GM12878 (cell line): Measurements from ENCODE around the gene ATP8A1. TPM values are rescaled to one million over a fixed set of nuclear protein-coding genes. Genes with fewer than 3 reads are reported as not detected.

Experiments used
- ATAC-seq: fragments of 200-7000 bp; cut with Tn5 transposase; 3 replicates; pipeline ENCODE4 v1.9.1; 2020; ENCODE audit warnings: mild to moderate bottlenecking, moderate library complexity
- BruUV-seq: library from RNA; stranded (reverse); fragments of 400-500 nt; replicated peaks from 2 replicates; lab custom pipeline; 2021; lab: Mats Ljungman, UMichigan
- CTCF ChIA-PET: fragments of 300-600 bp; sonication (Branson Sonifier 250); formaldehyde crosslinking; extraction: SDS; loops from one replicate; lab custom pipeline; 2021; ENCODE audit warnings: inconsistent platforms; lab: Yijun Ruan, JAX
- POLR2A ChIA-PET: fragments of 350-600 bp; formaldehyde crosslinking; extraction: SDS; loops from one replicate; lab custom pipeline; 2021; ENCODE audit warnings: inconsistent platforms; lab: Charles Lee
- RAD21 ChIA-PET: fragments of 300-600 bp; sonication (Branson Sonifier 250); formaldehyde crosslinking; loops from one replicate; lab custom pipeline; 2023; ENCODE audit warnings: antibody characterized with exemption; ENCODE audit not compliant: unreplicated experiment; lab: Charles Lee
- SMC1A ChIA-PET: fragments of 300-600 bp; sonication (Branson Sonifier 250); formaldehyde crosslinking; loops from one replicate; lab custom pipeline; 2023; ENCODE audit not compliant: unreplicated experiment, uncharacterized antibody; lab: Charles Lee
- DNase-seq: peaks from one replicate; pipeline ENCODE4 v3.0.0-alpha.2; 2011; ENCODE audit warnings: low read depth, low spot score
- FAIRE-seq: peaks from 3 replicates; lab custom pipeline; 2011; peaks lifted over from hg19 to GRCh38; lab: Jason Lieb, UNC
- H2AFZ ChIP-seq: 2 replicates; pipeline ENCODE4 v1.6.0; 2011; ENCODE audit warnings: low read depth, low read length, control low read depth; ENCODE audit not compliant: control insufficient read depth
- H3K27ac ChIP-seq: 2 replicates; pipeline ENCODE4 v1.5.1; 2011; ENCODE audit warnings: control low read depth; ENCODE audit not compliant: control insufficient read depth, insufficient read depth
- H3K27me3 ChIP-seq, 2 experiments: replicated peaks in 1 of 2; 2 replicates each; pipeline versions ENCODE4 v1.6.0 to v1.6.1; 2011; ENCODE audit warnings: low read length in 1 of 2; ENCODE audit not compliant: control insufficient read depth in 2 of 2, insufficient read depth in 2 of 2
- H3K36me3 ChIP-seq, 2 experiments: 2 replicates each; pipeline ENCODE4 v1.5.1; 2011; ENCODE audit warnings: low read length in 1 of 2; ENCODE audit not compliant: control insufficient read depth in 2 of 2, insufficient read depth in 2 of 2
- H3K4me1 ChIP-seq: 2 replicates; pipeline ENCODE4 v1.6.1; 2011; ENCODE audit warnings: mild to moderate bottlenecking, low read length, moderate library complexity, mixed read lengths; ENCODE audit not compliant: control insufficient read depth, insufficient read depth
- H3K4me2 ChIP-seq: 2 replicates; pipeline ENCODE4 v1.6.0; 2011; ENCODE audit warnings: control low read depth; ENCODE audit not compliant: control insufficient read depth, insufficient read depth
- H3K4me3 ChIP-seq: fragments of 200-600 bp; sonication (generic); 2 replicates; pipeline ENCODE4 v1.5.1; 2016
- H3K79me2 ChIP-seq: 2 replicates; pipeline ENCODE4 v1.6.0; 2011; ENCODE audit warnings: low read length; ENCODE audit not compliant: control insufficient read depth, insufficient read depth
- H3K9ac ChIP-seq: 2 replicates; pipeline ENCODE4 v1.8.0; 2011; ENCODE audit warnings: low read length, control low read depth, mixed read lengths; ENCODE audit not compliant: control insufficient read depth, insufficient read depth
- H3K9me3 ChIP-seq: replicated peaks from 3 replicates; pipeline ENCODE4 v1.5.1; 2011; ENCODE audit warnings: mild to moderate bottlenecking, low read length; ENCODE audit not compliant: control insufficient read depth, insufficient read depth
- H4K20me1 ChIP-seq: 2 replicates; pipeline ENCODE4 v1.6.0; 2011; ENCODE audit not compliant: control insufficient read depth, insufficient read depth
- ATF3 ChIP-seq: IDR thresholded peaks from 2 replicates; pipeline ENCODE4 v1.6.1; 2011; ENCODE audit warnings: low read depth, mild to moderate bottlenecking, low read length, moderate library complexity, borderline replicate concordance; ENCODE audit errors: extremely low read depth
- CBX5 ChIP-seq: sonication (generic); IDR thresholded peaks from 2 replicates; pipeline ENCODE4 v1.6.1; 2016; ENCODE audit warnings: low read depth, moderate library complexity, mild to moderate bottlenecking, inconsistent platforms
- CTCF ChIP-seq, 3 experiments: IDR thresholded peaks in 2 of 3; conservative IDR thresholded peaks in 1 of 3; 2 replicates each; pipeline ENCODE4 v1.5.1; 2011; ENCODE audit warnings: low read depth in 3 of 3, low read length in 3 of 3, mild to moderate bottlenecking in 3 of 3, control low read depth in 2 of 3, moderate library complexity in 2 of 3, inconsistent platforms in 1 of 3, mixed read lengths in 1 of 3; ENCODE audit not compliant: control insufficient read depth in 2 of 3, insufficient read depth in 1 of 3; ENCODE audit errors: extremely low read depth in 1 of 3
- CUX1 ChIP-seq: IDR thresholded peaks from 2 replicates; pipeline ENCODE4 v1.6.1; 2012; ENCODE audit warnings: improper control_type of control experiment, low read depth, low read length; ENCODE audit not compliant: insufficient replicate concordance
- EP300 ChIP-seq, 2 experiments: fragments of 150-350 bp in 1 of 2; IDR thresholded peaks; 2 replicates each; pipeline ENCODE4 v1.6.1; 2011 to 2012; ENCODE audit warnings: low read depth in 2 of 2, low read length in 2 of 2, borderline replicate concordance in 1 of 2, improper control_type of control experiment in 1 of 2, inconsistent platforms in 1 of 2; ENCODE audit not compliant: control insufficient read depth in 1 of 2
- ESRRA ChIP-seq: IDR thresholded peaks from 2 replicates; pipeline ENCODE4 v1.6.1; 2012; ENCODE audit warnings: mild to moderate bottlenecking, low read length, improper control_type of control experiment
- PBX3 ChIP-seq: IDR thresholded peaks from 2 replicates; pipeline ENCODE4 v1.6.1; 2011; ENCODE audit warnings: mild to moderate bottlenecking, low read depth, low read length, moderate library complexity; ENCODE audit not compliant: insufficient replicate concordance
- RFX5 ChIP-seq: IDR thresholded peaks from 2 replicates; pipeline ENCODE4 v1.6.1; 2011; ENCODE audit warnings: low read depth, low read length, improper control_type of control experiment
- SKIL ChIP-seq: fragments of 450-650 bp; IDR thresholded peaks from 2 replicates; pipeline ENCODE4 v1.6.1; 2017; ENCODE audit warnings: mild to moderate bottlenecking, low read depth, inconsistent platforms; ENCODE audit not compliant: poor library complexity, severe bottlenecking
- SPI1 ChIP-seq: IDR thresholded peaks from 2 replicates; pipeline ENCODE4 v1.6.1; 2011; ENCODE audit warnings: low read depth, mild to moderate bottlenecking, low read length, moderate library complexity, borderline replicate concordance; ENCODE audit not compliant: insufficient read depth
- SRF ChIP-seq, 2 experiments: IDR thresholded peaks; 2 replicates each; pipeline ENCODE4 v1.6.1; 2011; ENCODE audit warnings: low read depth in 2 of 2, low read length in 2 of 2, mild to moderate bottlenecking in 1 of 2, moderate library complexity in 1 of 2
- WGBS: methylation state at CpG from one replicate; pipeline ENCODE4 v1.1.6; 2016; ENCODE audit warnings: low lambda C conversion rate; ENCODE audit not compliant: insufficient replicate concordance, insufficient coverage; ENCODE audit errors: missing lambda C conversion rate; 5-methylcytosine and 5-hydroxymethylcytosine counted together
- in situ Hi-C: fragments of 300-500 bp; cut with MboI; formaldehyde crosslinking; loops from 9 replicates; pipeline ENCODE4 v1.14.3; 2018; ENCODE audit warnings: mixed read lengths
- intact Hi-C: fragments of 100-400 bp; cut with micrococcal nuclease; formaldehyde crosslinking; loops from one replicate; pipeline ENCODE4 v1.14.2; 2022; ENCODE audit not compliant: unreplicated experiment
- polyA plus RNA-seq, 11 experiments: library from polyadenylated mRNA; depleted of rRNA in 4 of 11; unstranded in 6 of 11; stranded (reverse) in 5 of 11; fragments of >200 nt; fragmentation: Nextera tagmentation in 4 of 11; fragmentation: Illumina TruSeq in 1 of 11; extraction: Ambion mirVana in 4 of 11; extraction: Trizol in 1 of 11; gene quantifications; 1 replicate in 1 of 11; 2 replicates in 10 of 11; pipeline versions ENCODE4 v1.2.1 to v1.2.3, GENCODE V29; 2011 to 2016; ENCODE audit warnings: inconsistent platforms in 2 of 11, missing spikeins in 2 of 11, low read depth in 1 of 11
- total RNA-seq, 4 experiments: library from RNA; depleted of rRNA in 3 of 4; stranded (reverse); fragments of >200 nt in 3 of 4; fragmentation: Illumina TruSeq in 1 of 4; extraction: Trizol in 1 of 4; gene quantifications; 2 replicates each; pipeline versions ENCODE4 v1.2.1 to v1.2.3, GENCODE V29; 2013 to 2021

Gene ATP8A1
- total and polyA plus RNA-seq, 10 of the 15 experiments (the other 5 are each of a cell fraction or from before 2014, with no cell fraction given), result 9.0 to 116 (median 37.3) TPM

GRCh38 chr4:42578187-42578586 is 78.7 kb downstream of the ATP8A1 start:
- ChIA-PET SMC1A (interaction anchor here (1.1 to 2.4 kb wide), 4 partner anchors 9 to 80 kb away, joined by 3 to 9 read pairs (median 4); no protein-coding TSS in a partner anchor), RAD21 (interaction anchor here (0.7 to 2.4 kb wide), 2 partner anchors 9 to 65 kb away, joined by 4 to 10 read pairs; no protein-coding TSS in a partner anchor), CTCF (interaction anchor here (0.7 to 2.5 kb wide), 3 partner anchors 9 to 47 kb away, joined by 3 to 12 read pairs (median 3); no protein-coding TSS in a partner anchor), POLR2A (no interaction called here)
- Histone ChIP-seq H4K20me1 (no peaks in the 10 kb centered on the region), H3K9me3 (no peaks in the 10 kb centered on the region), H3K4me1 (no peaks in the 10 kb centered on the region), H3K27me3 (no peaks in the 10 kb centered on the region), H2AFZ (no peak overlapping the region), H3K36me3 (peaks cover 0 to 15% of the 10 kb centered on the region in 2 experiments; a peak in 2 of 4 replicates), H3K4me3 (no peak overlapping the region), H3K4me2 (no peak overlapping the region), H3K9ac (no peak overlapping the region), H3K27ac (no peak overlapping the region), H3K79me2 (no peaks in the 10 kb centered on the region)
- BruUV-seq, result no TSS peak
- DNase-seq, result no peak
- ATAC-seq, result no peak
- FAIRE-seq, result no peak
- 100% methylated on average over 3 of the region's 3 CpGs for WGBS
- intact Hi-C loops, result no loop called here
- in situ Hi-C loops, result no loop called here
- TF ChIP-seq CBX5 (no peak), CUX1 (no peak), SKIL (no peak), EP300 (IDR thresholded peaks at IDR 0.05; ENCODE audit: borderline replicate concordance in 1 of 2, control insufficient read depth in 1 of 2, low read depth in 2 of 2, low read length in 2 of 2) (no peak), CTCF (IDR thresholded peaks at IDR 0.05 in 2 of 3, conservative IDR thresholded peaks at IDR 0.05 in 1 of 3; ENCODE audit: control insufficient read depth in 2 of 3, extremely low read depth in 1 of 3, insufficient read depth in 1 of 3, low read depth in 3 of 3, low read length in 3 of 3) (no peak), SRF (IDR thresholded peaks at IDR 0.05; ENCODE audit: low read depth in 2 of 2, low read length in 2 of 2) (no peak), PBX3 (no peak), SPI1 (no peak), ATF3 (no peak), ESRRA (no peak), RFX5 (no peak)
